HFF-Myc (cell line): ENCODE results near the gene MAST1.
"Not testable (repeated sequence)": the region's sequence is repeated elsewhere in the genome, so short reads cannot be mapped to it uniquely, and the experiment has no call there.

Experiments used
- DNase-seq: peaks from one replicate; pipeline ENCODE4 v3.0.0-alpha.2; 2011; ENCODE audit warnings: low read depth; ENCODE audit errors: extremely low read depth
- H3K4me3 ChIP-seq: replicated peaks from 2 replicates; pipeline ENCODE4 v1.5.1; 2011; ENCODE audit warnings: low read depth, mild to moderate bottlenecking, control low read depth, low read length
- CTCF ChIP-seq: IDR thresholded peaks from 2 replicates; pipeline ENCODE4 v1.5.1; 2012; ENCODE audit warnings: mild to moderate bottlenecking, low read depth, low read length, control low read depth; ENCODE audit errors: missing control alignments

Gene MAST1

GRCh38 chr19:12884926-12885748, 46.8 kb downstream of the MAST1 start:
- peak overlapping the region; percentile 17 for H3K4me3 ChIP-seq
- TF ChIP-seq CTCF: peak; percentile 66
- no peak for DNase-seq

GRCh38 chr19:12885749-12886650, 47.7 kb downstream of the MAST1 start:
- no peak for DNase-seq
- H3K4me3 ChIP-seq: peak overlapping the region; percentile 17
- TF ChIP-seq CTCF: no peak

GRCh38 chr19:12886651-12886968, 48.3 kb downstream of the MAST1 start:
- TF ChIP-seq CTCF: no peak
- no peak overlapping the region for H3K4me3 ChIP-seq
- no peak for DNase-seq

GRCh38 chr19:12886969-12887747, 48.8 kb downstream of the MAST1 start, which contains the start of gene KLF1:
Gene KLF1, minus strand, starts transcription at chr19:12887201. Its CDS starts 61 bp downstream, at chr19:12887140.
- H3K4me3 ChIP-seq: no peak within 1 kb of the TSS
- no peak for TF ChIP-seq CTCF
- no peak for DNase-seq

GRCh38 chr19:12888006-12888603, 49.8 kb downstream of the MAST1 start:
- no peak overlapping the region for H3K4me3 ChIP-seq
- no peak for DNase-seq
- no peak for TF ChIP-seq CTCF

GRCh38 chr19:12890299-12890786, 52.0 kb downstream of the MAST1 start:
- peak overlapping the region; percentile 78 for H3K4me3 ChIP-seq
- not testable (repeated sequence) for DNase-seq
